ENCODE results near the gene HAUS5.
A peak's percentile ranks its signal among the peaks of the same experiment; 100 is the strongest.

Gene HAUS5, protein sequence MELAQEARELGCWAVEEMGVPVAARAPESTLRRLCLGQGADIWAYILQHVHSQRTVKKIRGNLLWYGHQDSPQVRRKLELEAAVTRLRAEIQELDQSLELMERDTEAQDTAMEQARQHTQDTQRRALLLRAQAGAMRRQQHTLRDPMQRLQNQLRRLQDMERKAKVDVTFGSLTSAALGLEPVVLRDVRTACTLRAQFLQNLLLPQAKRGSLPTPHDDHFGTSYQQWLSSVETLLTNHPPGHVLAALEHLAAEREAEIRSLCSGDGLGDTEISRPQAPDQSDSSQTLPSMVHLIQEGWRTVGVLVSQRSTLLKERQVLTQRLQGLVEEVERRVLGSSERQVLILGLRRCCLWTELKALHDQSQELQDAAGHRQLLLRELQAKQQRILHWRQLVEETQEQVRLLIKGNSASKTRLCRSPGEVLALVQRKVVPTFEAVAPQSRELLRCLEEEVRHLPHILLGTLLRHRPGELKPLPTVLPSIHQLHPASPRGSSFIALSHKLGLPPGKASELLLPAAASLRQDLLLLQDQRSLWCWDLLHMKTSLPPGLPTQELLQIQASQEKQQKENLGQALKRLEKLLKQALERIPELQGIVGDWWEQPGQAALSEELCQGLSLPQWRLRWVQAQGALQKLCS

DNA sequence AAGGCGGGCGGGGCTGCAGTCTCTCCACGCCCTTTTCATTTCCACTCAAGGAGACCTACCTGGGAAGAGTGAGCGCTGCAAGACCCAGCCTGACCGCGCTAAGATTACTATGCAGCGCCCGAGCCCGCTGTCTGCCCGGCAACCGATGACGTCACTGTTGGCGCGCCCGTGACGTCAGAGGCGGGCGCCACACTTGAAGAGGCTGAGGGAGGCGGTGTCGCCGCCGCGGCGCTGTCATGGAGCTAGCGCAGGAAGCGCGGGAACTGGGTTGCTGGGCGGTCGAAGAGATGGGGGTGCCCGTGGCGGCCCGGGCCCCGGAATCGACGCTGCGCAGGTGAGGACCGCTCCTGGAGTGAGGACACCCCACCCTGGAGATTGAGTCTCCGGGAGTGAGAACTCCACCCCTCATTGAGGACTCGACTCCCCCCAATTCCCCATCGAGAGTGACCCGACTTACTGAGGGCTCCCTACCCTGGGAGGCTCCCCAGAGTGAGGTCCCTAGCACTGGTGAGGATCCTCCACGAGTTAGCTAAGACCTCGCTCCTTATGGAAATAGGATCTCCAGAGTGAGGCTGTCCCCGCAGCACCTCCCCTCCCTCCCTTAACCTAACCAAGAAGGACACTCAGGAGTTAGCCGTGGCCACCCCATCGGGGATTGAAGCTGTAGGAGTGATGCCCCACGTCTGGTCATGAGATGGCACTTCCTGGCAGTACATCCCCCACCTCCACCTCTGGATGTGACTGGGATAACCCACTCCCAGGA lies at the start of gene HAUS5:
Gene HAUS5 (plus strand): TSS at position 177 of the 763 bp plus-strand sequence. CDS start 60 bp downstream, at position 237.
- peak; percentile 88 for DNase-seq (ENCODE audit: low read depth)
- peak within 1 kb of the TSS; percentile 86 for H3K4me3 ChIP-seq (ENCODE audit: low read depth, low read length)
- TF ChIP-seq POLR2A (IDR thresholded peaks at IDR 0.05; ENCODE audit: extremely low read depth, insufficient read length) (peak; percentile 65), MYC (IDR thresholded peaks at IDR 0.05; ENCODE audit: low read depth, low read length) (peak; percentile 38; the same call in 1 of the 2 replicates)
- TF ChIP-seq, protein P1, sequence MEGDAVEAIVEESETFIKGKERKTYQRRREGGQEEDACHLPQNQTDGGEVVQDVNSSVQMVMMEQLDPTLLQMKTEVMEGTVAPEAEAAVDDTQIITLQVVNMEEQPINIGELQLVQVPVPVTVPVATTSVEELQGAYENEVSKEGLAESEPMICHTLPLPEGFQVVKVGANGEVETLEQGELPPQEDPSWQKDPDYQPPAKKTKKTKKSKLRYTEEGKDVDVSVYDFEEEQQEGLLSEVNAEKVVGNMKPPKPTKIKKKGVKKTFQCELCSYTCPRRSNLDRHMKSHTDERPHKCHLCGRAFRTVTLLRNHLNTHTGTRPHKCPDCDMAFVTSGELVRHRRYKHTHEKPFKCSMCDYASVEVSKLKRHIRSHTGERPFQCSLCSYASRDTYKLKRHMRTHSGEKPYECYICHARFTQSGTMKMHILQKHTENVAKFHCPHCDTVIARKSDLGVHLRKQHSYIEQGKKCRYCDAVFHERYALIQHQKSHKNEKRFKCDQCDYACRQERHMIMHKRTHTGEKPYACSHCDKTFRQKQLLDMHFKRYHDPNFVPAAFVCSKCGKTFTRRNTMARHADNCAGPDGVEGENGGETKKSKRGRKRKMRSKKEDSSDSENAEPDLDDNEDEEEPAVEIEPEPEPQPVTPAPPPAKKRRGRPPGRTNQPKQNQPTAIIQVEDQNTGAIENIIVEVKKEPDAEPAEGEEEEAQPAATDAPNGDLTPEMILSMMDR (IDR thresholded peaks at IDR 0.05; ENCODE audit: low read depth, low read length), result no peak
- TF ChIP-seq, protein P2, sequence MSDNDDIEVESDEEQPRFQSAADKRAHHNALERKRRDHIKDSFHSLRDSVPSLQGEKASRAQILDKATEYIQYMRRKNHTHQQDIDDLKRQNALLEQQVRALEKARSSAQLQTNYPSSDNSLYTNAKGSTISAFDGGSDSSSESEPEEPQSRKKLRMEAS (IDR thresholded peaks at IDR 0.05; ENCODE audit: low read depth, low read length), result peak; percentile 49

- TF ChIP-seq, protein P1 (IDR thresholded peaks at IDR 0.05; ENCODE audit: low read depth, low read length), result no peak
- TF ChIP-seq POLR2A (IDR thresholded peaks at IDR 0.05; ENCODE audit: extremely low read depth, insufficient read length) (no peak), MYC (IDR thresholded peaks at IDR 0.05; ENCODE audit: low read depth, low read length) (no peak)
- TF ChIP-seq, protein P2 (IDR thresholded peaks at IDR 0.05; ENCODE audit: low read depth, low read length), result no peak
- no peak for DNase-seq (ENCODE audit: low read depth)
- no peak overlapping the region for H3K4me3 ChIP-seq (ENCODE audit: low read depth, low read length)
Measured at GRCh38 chr19:35562776-35563175, 49.8 kb upstream of the HAUS5 start.

DNA sequence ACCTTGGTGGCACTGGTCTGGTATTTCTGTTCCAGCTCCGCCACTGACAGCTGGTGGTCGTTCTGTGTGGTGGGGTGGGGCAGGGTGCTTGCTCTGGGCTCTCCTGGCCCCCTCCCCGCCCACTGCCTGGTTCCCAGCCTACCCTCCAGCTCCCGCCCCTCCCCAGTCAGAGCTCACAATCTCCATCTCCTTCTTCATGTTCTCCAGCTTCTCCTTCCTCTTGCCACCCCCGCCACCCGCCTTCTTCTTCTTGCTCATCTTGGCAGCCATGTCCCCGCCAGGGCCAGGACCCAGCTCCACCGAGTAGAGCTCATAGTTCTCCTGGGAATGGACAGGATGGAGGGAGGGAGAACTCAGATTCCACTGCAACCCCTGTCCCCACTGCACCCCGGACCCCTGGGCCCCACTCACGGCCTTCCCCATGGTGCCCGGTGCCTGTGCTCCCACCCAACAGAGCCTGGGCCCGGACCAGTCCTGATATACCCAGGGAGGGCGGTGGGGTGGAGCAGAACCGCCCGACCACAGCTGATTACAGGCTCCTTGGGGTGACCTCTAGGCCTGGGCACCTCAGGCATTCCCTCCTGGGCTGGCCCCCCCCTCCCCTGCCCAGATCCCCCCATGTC lies 49.2 kb upstream of the HAUS5 start, which contains the start of gene ATP4A:
Gene ATP4A (minus strand): TSS at position 452 of the 623 bp plus-strand sequence. CDS start 29 bp downstream, at position 423.
- no peak for DNase-seq (ENCODE audit: low read depth)
- H3K4me3 ChIP-seq (ENCODE audit: low read depth, low read length), result no peak within 1 kb of the TSS
- TF ChIP-seq POLR2A (IDR thresholded peaks at IDR 0.05; ENCODE audit: extremely low read depth, insufficient read length) (no peak), MYC (IDR thresholded peaks at IDR 0.05; ENCODE audit: low read depth, low read length) (no peak)
- TF ChIP-seq, protein P1 (IDR thresholded peaks at IDR 0.05; ENCODE audit: low read depth, low read length), result no peak
- TF ChIP-seq, protein P2 (IDR thresholded peaks at IDR 0.05; ENCODE audit: low read depth, low read length), result no peak

DNA sequence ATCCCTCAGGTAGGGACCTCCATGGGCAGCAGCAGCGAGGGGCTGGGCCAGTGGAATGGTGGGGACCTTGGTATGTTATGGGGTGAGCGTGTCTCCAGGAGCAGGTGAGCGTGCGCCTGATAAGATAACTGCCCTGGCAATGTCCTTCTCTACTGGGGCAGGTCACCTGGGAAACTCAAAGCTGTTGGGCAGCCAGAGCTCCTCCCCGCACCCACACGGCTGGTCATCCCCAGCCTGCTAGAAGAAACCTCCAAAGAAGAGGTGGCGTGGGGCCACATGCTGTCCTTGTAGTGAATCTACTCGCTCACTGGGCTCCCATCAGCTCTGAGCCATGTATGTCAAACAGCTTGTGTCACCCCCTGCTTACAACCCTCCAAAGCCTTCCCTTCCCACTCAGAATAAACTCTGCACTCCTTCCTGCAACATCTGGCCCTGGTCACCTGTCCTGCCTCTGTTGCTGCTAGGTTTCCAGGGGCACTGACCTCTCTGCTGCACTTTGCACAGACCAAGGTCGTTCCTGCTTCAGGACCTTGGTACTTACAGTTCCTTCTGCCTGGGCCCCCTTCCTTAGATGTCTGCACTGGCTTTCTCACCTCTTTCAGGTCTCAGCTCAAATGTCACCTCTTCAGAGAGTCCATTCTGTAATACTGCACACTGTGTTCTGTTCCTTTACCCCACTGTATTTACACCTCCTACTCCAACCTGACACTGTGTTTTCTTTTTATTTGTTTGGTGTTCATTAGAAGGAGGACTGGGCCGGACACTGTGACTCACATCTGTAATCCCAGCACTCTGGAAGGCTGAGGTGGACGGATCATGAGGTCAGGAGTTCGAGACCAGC lies 47.3 kb upstream of the HAUS5 start:
- DNase-seq (ENCODE audit: low read depth), result no peak
- TF ChIP-seq, protein P1 (IDR thresholded peaks at IDR 0.05; ENCODE audit: low read depth, low read length), result no peak
- TF ChIP-seq, protein P2 (IDR thresholded peaks at IDR 0.05; ENCODE audit: low read depth, low read length), result no peak
- TF ChIP-seq POLR2A (IDR thresholded peaks at IDR 0.05; ENCODE audit: extremely low read depth, insufficient read length) (no peak), MYC (IDR thresholded peaks at IDR 0.05; ENCODE audit: low read depth, low read length) (no peak)
- no peak overlapping the region for H3K4me3 ChIP-seq (ENCODE audit: low read depth, low read length)

Measured in NB4 (cell line).